Right lobe of liver (tissue), 4 donors: Measurements from ENCODE around the gene GJA4.

ENCODE experiments used
- CTCF ChIP-seq, 4 donors: fragments of 200-600 bp in 3 of 4; fragments of 450-650 bp in 1 of 4; IDR thresholded peaks; one replicate each; pipeline versions ENCODE4 v1.5.1 to v1.8.0; 2016 to 2022; ENCODE audit warnings: antibody characterized with exemption in 4 of 4, mild to moderate bottlenecking in 2 of 4
- POLR2A ChIP-seq: fragments of 450-650 bp; IDR thresholded peaks from one replicate; pipeline ENCODE4 v1.6.1; 2017; ENCODE audit warnings: antibody characterized with exemption, mild to moderate bottlenecking
- donor health status: DM: no; HTN: no; CAD: no.
- donor health status: DM: no; HTN: no; CAD: no.
- donor health status: DM: no; HTN: yes; CAD: no.

- TF ChIP-seq CTCF (IDR thresholded peaks at IDR 0.05), result no peak
- TF ChIP-seq POLR2A, result no peak
Observed at GRCh38 chr1:34827341-34827941, 34.6 kb downstream of the GJA4 start.
